ENCODE data around the gene SPATA31E1. TPM values are rescaled to one million over a fixed set of nuclear protein-coding genes. Genes with fewer than 3 reads are reported as not detected.

The SPATA31E1 gene
- polyA plus RNA-seq, 1 donor = not detected

- no peak for DNase-seq
Measured at GRCh38 chr9:87863882-87864465, 18.7 kb upstream of the SPATA31E1 start.

DNA sequence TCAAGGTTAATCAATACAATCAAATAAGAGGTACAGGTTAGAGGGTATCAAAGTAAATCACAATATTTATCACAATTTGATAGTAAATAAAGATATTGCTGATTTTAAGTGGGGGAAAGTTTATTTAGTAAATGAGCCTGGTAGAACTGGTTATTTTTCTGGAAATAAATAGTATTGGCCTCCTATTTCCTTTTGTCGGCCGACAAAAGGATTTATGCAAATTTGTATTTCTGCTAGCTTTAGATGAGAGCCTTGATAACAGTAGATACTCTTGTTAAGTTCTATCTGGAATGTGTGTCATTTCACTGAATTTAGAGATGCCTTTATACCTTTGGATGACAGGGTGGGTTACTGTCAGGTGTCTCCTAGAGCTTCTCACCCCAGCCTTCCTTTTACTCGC, 17.8 kb upstream of the SPATA31E1 start:
- DNase-seq = no peak

DNA sequence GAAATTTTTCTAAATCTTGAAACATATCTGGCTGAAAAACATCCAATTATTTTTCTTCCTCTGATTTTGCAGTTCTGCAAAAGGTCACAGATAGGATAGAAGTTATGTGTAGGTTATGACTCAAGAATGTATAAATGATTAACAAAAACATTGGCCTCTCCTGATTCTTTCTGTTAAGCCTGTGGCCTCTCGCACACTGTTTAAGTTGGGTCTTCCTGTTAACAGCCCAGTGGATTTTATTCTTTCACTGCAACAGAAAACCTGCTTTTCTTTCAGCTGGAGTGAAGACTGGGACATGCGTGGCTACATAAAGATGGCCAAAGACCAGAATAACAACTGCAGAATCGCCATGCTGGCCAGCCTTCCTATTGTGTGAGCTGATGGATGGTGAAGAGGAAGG, 17.1 kb upstream of the SPATA31E1 start:
- DNase-seq = no peak

GRCh38 chr9:87867391-87867790, 15.3 kb upstream of the SPATA31E1 start:
- no peak for DNase-seq

- no peak for DNase-seq
Measured at GRCh38 chr9:87868175-87868574, 14.5 kb upstream of the SPATA31E1 start.

DNA sequence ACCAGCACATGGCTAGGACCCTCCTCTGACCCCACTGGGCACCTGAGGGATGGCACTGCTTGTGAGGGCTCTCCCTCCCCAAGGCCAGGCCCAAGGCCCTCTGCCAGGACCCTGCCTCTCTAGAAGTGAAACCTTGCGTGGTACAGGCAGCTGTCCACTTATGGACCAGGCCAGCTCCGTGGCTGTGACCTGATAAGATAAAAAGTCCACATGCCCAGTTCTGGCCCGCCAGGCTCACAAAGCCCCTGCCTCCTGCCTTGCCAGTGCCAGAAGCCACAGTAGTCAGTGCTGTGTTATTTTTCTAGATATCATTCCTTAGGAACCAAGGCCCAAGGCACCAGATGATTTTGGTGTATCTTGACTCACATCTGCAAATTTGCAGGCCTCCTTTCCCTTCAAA, 14.0 kb upstream of the SPATA31E1 start:
- DNase-seq = no peak

DNA sequence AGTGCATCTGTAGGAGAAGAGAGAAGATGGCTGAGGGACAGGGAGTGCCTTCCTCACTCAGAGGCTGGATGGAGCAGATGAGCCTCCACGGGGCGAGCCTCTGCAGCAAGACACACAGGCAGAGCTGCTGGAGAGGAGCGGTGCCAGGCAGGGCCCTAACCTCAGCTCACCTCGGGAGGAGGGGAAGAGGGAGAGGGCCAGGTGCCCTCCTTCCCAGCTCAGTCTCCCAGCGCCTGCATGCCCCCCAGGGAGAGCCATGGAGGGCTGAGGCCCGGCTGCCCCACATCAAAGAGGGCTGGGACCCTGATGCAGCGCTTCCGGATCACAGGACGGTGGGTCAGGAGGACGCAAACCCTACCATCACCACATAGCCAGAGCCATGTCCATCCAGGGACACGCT, 13.6 kb upstream of the SPATA31E1 start:
- DNase-seq = no peak

GRCh38 chr9:87871425-87872078, 11.1 kb upstream of the SPATA31E1 start:
- DNase-seq = no peak

- peak; percentile 50 for DNase-seq
Measured at GRCh38 chr9:87872079-87872624, 10.5 kb upstream of the SPATA31E1 start.

DNA sequence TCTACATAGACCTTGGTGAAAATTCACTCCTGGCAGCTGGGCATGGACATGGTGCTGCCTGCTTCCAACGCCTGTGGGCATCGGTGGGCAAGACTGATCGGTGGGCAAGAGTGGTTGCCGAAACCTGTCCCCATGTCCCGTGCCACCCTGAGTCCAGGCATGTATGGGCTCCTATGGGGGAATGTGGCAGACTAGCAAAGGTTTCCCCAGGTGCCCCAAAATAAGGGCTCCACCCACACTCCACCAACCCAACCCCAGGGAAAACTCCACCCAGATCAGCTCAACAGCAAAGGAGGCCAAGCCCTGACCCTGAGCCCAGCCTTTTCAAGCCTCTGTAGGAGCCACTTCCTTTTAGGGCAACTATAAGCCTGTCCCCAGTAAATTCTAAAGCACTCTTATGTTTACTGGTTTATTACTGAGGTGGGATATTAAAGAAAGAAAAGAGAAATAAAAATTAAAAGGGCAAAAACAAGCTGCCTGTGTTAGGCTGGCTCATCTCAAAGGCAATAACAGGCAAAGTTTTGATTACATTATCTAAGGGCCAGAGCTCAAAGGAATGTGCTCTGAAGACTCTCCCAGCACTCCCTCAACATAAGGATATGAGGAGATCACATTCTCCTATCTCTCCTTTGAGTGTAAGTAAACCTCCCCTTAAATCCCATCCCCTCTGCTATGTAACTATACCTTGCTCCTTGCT, 8.9 kb upstream of the SPATA31E1 start:
- DNase-seq = no peak

GRCh38 chr9:87874304-87874623, 8.4 kb upstream of the SPATA31E1 start:
- peak; percentile 44 for DNase-seq

- no peak for DNase-seq
Measured at GRCh38 chr9:87875060-87875459, 7.6 kb upstream of the SPATA31E1 start.

- no peak for DNase-seq
Measured at GRCh38 chr9:87875831-87876545, 6.7 kb upstream of the SPATA31E1 start.

GRCh38 chr9:87876708-87877107, 6.0 kb upstream of the SPATA31E1 start:
- DNase-seq = no peak

GRCh38 chr9:87878989-87879511, 3.6 kb upstream of the SPATA31E1 start:
- no peak for DNase-seq

DNA sequence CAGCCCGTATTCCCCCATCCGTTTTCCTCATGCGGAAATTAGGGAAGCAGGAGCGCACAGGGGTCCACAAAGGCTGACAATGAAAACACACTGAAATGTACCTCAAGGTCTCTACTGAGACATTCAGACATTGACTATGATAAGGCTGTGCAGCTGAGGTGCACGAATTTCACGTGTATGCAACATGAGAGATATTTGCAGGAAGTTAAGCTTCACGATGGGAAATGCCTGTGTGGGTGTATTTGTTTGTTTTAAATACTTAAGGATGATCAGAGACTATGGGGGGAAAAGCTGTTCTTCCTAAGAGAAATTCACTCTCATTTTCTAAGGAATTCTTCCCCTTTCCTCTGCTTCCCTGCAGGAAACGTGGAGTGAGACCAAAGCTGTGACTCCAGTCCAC, 2.6 kb upstream of the SPATA31E1 start:
- no peak for DNase-seq

DNA sequence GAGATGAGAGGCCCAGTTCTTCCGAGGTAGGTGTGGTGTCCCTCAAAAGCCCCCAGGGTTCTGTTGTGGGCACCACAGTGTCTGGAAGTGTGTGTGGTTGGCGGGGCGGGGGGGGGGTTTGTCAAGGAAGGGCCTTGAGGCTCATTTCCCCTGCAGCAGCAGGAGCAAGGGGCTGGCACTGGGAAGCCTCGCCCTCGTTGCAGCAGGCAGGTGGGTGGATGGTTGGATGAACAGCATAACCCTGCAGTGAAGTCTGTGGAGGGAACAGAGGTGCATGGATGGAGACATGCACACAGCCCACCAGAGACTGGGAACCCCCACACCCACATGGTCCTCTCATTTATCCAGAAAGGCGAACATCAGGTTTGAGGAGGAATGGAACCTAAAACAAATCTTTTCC, 2.0 kb upstream of the SPATA31E1 start:
- no peak for DNase-seq

- DNase-seq = no peak
Measured at GRCh38 chr9:87883274-87883673, 597 bp downstream of the SPATA31E1 start.

DNA sequence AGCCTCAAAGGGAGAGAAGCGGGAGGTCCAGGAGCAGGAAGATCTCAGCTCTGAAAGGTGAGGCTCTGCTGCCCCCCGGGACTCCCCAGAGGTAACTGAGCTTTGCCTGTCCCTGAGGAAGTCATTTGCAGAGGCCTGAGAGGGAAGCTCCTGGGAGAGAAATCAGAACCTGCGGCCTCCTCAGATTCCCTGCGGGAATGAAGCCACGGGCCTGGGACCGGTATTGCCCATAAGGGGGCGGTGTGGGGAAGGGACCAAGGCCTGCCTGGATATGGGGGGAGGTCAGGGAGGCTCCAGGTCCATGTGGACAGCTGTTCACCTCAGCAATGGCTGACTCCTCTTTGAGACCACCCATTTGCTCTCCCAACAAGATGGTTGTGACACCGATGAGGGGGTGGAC, 1.3 kb downstream of the SPATA31E1 start:
- DNase-seq = no peak

GRCh38 chr9:87884578-87885459, 2.1 kb downstream of the SPATA31E1 start:
- DNase-seq = no peak

DNA sequence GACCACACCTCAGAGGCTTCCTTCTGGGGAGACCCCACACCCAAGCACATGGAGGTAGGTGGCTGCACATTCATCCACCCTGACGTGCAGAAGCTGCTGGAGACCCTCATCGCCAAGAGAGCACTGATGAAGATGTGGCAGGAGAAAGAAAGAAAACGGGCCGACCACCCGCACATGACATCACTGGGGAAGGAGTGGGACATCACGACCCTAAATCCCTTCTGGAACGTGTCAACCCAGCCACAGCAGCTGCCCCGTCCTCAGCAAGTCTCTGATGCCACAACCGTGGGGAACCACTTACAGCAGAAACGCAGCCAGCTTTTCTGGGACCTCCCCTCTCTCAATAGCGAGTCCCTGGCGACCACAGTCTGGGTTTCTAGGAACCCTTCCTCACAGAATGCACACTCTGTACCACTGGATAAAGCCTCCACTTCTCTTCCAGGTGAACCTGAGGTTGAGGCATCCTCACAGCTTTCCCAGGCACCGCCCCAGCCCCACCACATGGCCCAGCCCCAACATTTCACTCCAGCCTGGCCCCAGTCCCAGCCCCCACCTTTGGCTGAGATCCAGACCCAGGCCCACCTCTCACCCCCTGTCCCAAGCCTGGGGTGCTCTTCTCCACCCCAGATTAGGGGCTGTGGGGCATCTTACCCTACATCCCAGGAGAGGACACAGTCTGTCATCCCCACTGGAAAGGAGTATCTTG, 3.0 kb downstream of the SPATA31E1 start:
- no peak for DNase-seq
